H1 (cell line): ENCODE data around the gene PSAP. TPM values are rescaled to one million over a fixed set of nuclear protein-coding genes. Genes with fewer than 3 reads are reported as not detected.

Experiments used
- CTCF ChIA-PET: fragments of 300-600 bp; sonication (Branson Sonifier 250); formaldehyde crosslinking; loops from one replicate; lab custom pipeline; 2021; ENCODE audit not compliant: partially characterized antibody; lab: Charles Lee
- POLR2A ChIA-PET: fragments of 300-600 bp; sonication (Branson Sonifier 250); formaldehyde crosslinking; loops from one replicate; lab custom pipeline; 2021; ENCODE audit warnings: inconsistent platforms; ENCODE audit not compliant: partially characterized antibody; lab: Charles Lee
- DNase-seq, 2 experiments: peaks; one replicate each; pipeline versions ENCODE4 v3.0.0 to v3.0.0-alpha.2; 2010 to 2022; ENCODE audit warnings: low spot score in 2 of 2, low read depth in 1 of 2, mixed read lengths in 1 of 2
- FAIRE-seq: peaks from 2 replicates; lab custom pipeline; 2011; peaks lifted over from hg19 to GRCh38; lab: Jason Lieb, UNC
- H2AFZ ChIP-seq: 2 replicates; pipeline ENCODE4 v1.8.1; 2012; ENCODE audit warnings: low read length, inconsistent platforms
- H2AK5ac ChIP-seq: 2 replicates; pipeline ENCODE4 v1.6.1; 2013; ENCODE audit warnings: low read depth, low read length
- H2BK120ac ChIP-seq: replicated peaks from 2 replicates; pipeline ENCODE3; 2013; ENCODE audit warnings: low read depth, low read length, inconsistent platforms
- H2BK12ac ChIP-seq: 2 replicates; pipeline ENCODE4 v1.6.1; 2013; ENCODE audit warnings: low read depth, low read length
- H2BK15ac ChIP-seq: 2 replicates; pipeline ENCODE4 v1.6.1; 2013; ENCODE audit warnings: low read length
- H2BK20ac ChIP-seq: 2 replicates; pipeline ENCODE4 v1.6.1; 2013; ENCODE audit warnings: low read length
- H2BK5ac ChIP-seq: 2 replicates; pipeline ENCODE4 v1.6.1; 2013; ENCODE audit warnings: low read depth, low read length
- H3K14ac ChIP-seq: 2 replicates; pipeline ENCODE4 v1.6.1; 2013; ENCODE audit warnings: inconsistent platforms; ENCODE audit not compliant: insufficient read length
- H3K18ac ChIP-seq: 2 replicates; pipeline ENCODE4 v1.6.1; 2013; ENCODE audit warnings: low read length; ENCODE audit errors: extremely low read depth
- H3K23ac ChIP-seq: 2 replicates; pipeline ENCODE4 v1.6.1; 2013; ENCODE audit warnings: inconsistent platforms; ENCODE audit not compliant: insufficient read length
- H3K23me2 ChIP-seq: 2 replicates; pipeline ENCODE4 v1.6.1; 2013; ENCODE audit warnings: low read depth, low read length
- H3K27ac ChIP-seq: 2 replicates; pipeline ENCODE4 v1.6.1; 2011; ENCODE audit warnings: low read depth, low read length, inconsistent platforms
- H3K27me3 ChIP-seq, 4 experiments: replicated peaks in 1 of 4; 1 replicate in 1 of 4; 2 replicates in 3 of 4; pipeline versions ENCODE4 v1.6.1 to v1.8.1; 2011 to 2013; ENCODE audit warnings: low read length in 3 of 4, mild to moderate bottlenecking in 3 of 4, inconsistent platforms in 2 of 4, mixed read lengths in 2 of 4, moderate library complexity in 1 of 4; ENCODE audit not compliant: control insufficient read depth in 3 of 4, insufficient read depth in 3 of 4; ENCODE audit errors: extremely low read depth in 1 of 4
- H3K36me3 ChIP-seq, 4 experiments: 2 replicates each; pipeline versions ENCODE4 v1.6.1 to v1.8.1; 2011 to 2013; ENCODE audit warnings: mild to moderate bottlenecking in 4 of 4, low read length in 3 of 4, moderate library complexity in 2 of 4, control low read depth in 1 of 4, inconsistent platforms in 1 of 4; ENCODE audit not compliant: insufficient read depth in 4 of 4, control insufficient read depth in 2 of 4
- H3K4ac ChIP-seq: replicated peaks from 2 replicates; pipeline ENCODE3; 2013; ENCODE audit warnings: low read length, low read depth, mixed read lengths, inconsistent platforms; ENCODE audit not compliant: insufficient read length
- H3K4me1 ChIP-seq, 4 experiments: replicated peaks in 1 of 4; 1 replicate in 1 of 4; 2 replicates in 3 of 4; pipeline versions ENCODE4 v1.6.1 to v1.8.1; 2011 to 2013; ENCODE audit warnings: low read length in 3 of 4, inconsistent platforms in 2 of 4, mixed read lengths in 1 of 4; ENCODE audit not compliant: insufficient read depth in 4 of 4, control insufficient read depth in 3 of 4
- H3K4me2 ChIP-seq, 2 experiments: 2 replicates each; pipeline versions ENCODE4 v1.6.1 to v1.8.1; 2011 to 2013; ENCODE audit warnings: low read depth in 2 of 2, low read length in 2 of 2, control low read depth in 1 of 2, inconsistent platforms in 1 of 2, mild to moderate bottlenecking in 1 of 2; ENCODE audit not compliant: insufficient read depth in 1 of 2
- H3K4me3 ChIP-seq, 4 experiments: fragments of 200-600, 300-600 bp in 1 of 4; sonication (generic), shearing (Covaris generic), sonication (Bioruptor Twin) in 1 of 4; 2 replicates each; pipeline versions ENCODE4 v1.5.1 to v1.8.1; 2011 to 2016; ENCODE audit warnings: low read length in 4 of 4, low read depth in 3 of 4, control low read depth in 2 of 4, inconsistent platforms in 2 of 4, mild to moderate bottlenecking in 2 of 4, mixed read lengths in 1 of 4, moderate library complexity in 1 of 4; ENCODE audit not compliant: insufficient read depth in 2 of 4; ENCODE audit errors: extremely low read depth in 1 of 4
- H3K56ac ChIP-seq: replicated peaks from 2 replicates; pipeline ENCODE3; 2013; ENCODE audit warnings: low read depth, mild to moderate bottlenecking, mixed read lengths, low read length, inconsistent platforms; ENCODE audit not compliant: insufficient read length
- H3K79me1 ChIP-seq: 2 replicates; pipeline ENCODE4 v1.6.1; 2013; ENCODE audit warnings: low read depth, low read length, control low read depth
- H3K79me2 ChIP-seq, 2 experiments: 2 replicates each; pipeline versions ENCODE4 v1.6.1 to v1.8.1; 2012 to 2013; ENCODE audit warnings: low read length in 2 of 2, mild to moderate bottlenecking in 2 of 2, inconsistent platforms in 1 of 2; ENCODE audit not compliant: insufficient read depth in 2 of 2, control insufficient read depth in 1 of 2
- H3K9ac ChIP-seq, 4 experiments: replicated peaks in 1 of 4; 1 replicate in 1 of 4; 2 replicates in 3 of 4; pipeline versions ENCODE4 v1.6.1 to v1.8.1; 2011 to 2013; ENCODE audit warnings: low read depth in 3 of 4, low read length in 3 of 4, control low read depth in 2 of 4, mild to moderate bottlenecking in 2 of 4, moderate library complexity in 2 of 4, inconsistent platforms in 1 of 4; ENCODE audit errors: extremely low read depth in 1 of 4
- H3K9me3 ChIP-seq, 2 experiments: 2 replicates each; pipeline versions ENCODE4 v1.6.1 to v1.8.1; 2012 to 2013; ENCODE audit warnings: mild to moderate bottlenecking in 2 of 2, moderate library complexity in 2 of 2, control low read depth in 1 of 2, inconsistent platforms in 1 of 2, low read depth in 1 of 2, low read length in 1 of 2, mixed read lengths in 1 of 2; ENCODE audit not compliant: insufficient read depth in 2 of 2
- H4K20me1 ChIP-seq, 2 experiments: replicated peaks in 1 of 2; 2 replicates each; pipeline versions ENCODE3 to v1.8.1; 2011 to 2013; ENCODE audit warnings: inconsistent platforms in 2 of 2, low read length in 2 of 2, mild to moderate bottlenecking in 1 of 2; ENCODE audit not compliant: insufficient read depth in 2 of 2, control insufficient read depth in 1 of 2
- H4K5ac ChIP-seq: 2 replicates; pipeline ENCODE4 v1.6.1; 2013; ENCODE audit warnings: low read length, low read depth, mixed read lengths, inconsistent platforms; ENCODE audit not compliant: insufficient read length
- H4K8ac ChIP-seq: 2 replicates; pipeline ENCODE4 v1.8.0; 2013; ENCODE audit warnings: mild to moderate bottlenecking, moderate library complexity, low read length, inconsistent platforms; ENCODE audit not compliant: insufficient read depth; ENCODE audit errors: extremely low read depth
- H4K91ac ChIP-seq: replicated peaks from 2 replicates; pipeline ENCODE3; 2013; ENCODE audit warnings: low read length, mixed read lengths, inconsistent platforms; ENCODE audit not compliant: insufficient read length
- CBX8 ChIP-seq: fragments of 300-800, 300-1000 bp; sonication (generic); IDR thresholded peaks from 2 replicates; pipeline ENCODE4 v1.7.1; 2016; ENCODE audit warnings: low read depth, low read length, borderline replicate concordance
- KDM4A ChIP-seq: IDR thresholded peaks from one replicate; pipeline ENCODE4 v1.7.1; 2012; ENCODE audit warnings: low read depth, mild to moderate bottlenecking, moderate library complexity, low read length, inconsistent platforms; ENCODE audit not compliant: severe bottlenecking
- POLR2A ChIP-seq, 2 experiments: IDR thresholded peaks; 1 replicate in 1 of 2; 2 replicates in 1 of 2; pipeline ENCODE4 v1.6.1; 2011; ENCODE audit warnings: low read depth in 2 of 2, low read length in 2 of 2, mild to moderate bottlenecking in 2 of 2; ENCODE audit errors: control extremely low read depth in 1 of 2
- SAP30 ChIP-seq: fragments of 300-600 bp; sonication (generic); IDR thresholded peaks from 2 replicates; pipeline ENCODE4 v1.7.1; 2012; ENCODE audit warnings: low read length, moderate library complexity, mild to moderate bottlenecking, inconsistent platforms; ENCODE audit not compliant: insufficient read depth, insufficient replicate concordance
- SP1 ChIP-seq: IDR thresholded peaks from 2 replicates; pipeline ENCODE4 v1.6.1; 2011; ENCODE audit warnings: low read depth, low read length
- SP2 ChIP-seq: IDR thresholded peaks from 2 replicates; pipeline ENCODE4 v1.6.1; 2012; ENCODE audit warnings: mild to moderate bottlenecking, low read length, inconsistent platforms
- SRF ChIP-seq: IDR thresholded peaks from 2 replicates; pipeline ENCODE4 v1.6.1; 2011; ENCODE audit warnings: mild to moderate bottlenecking, low read depth, low read length, moderate library complexity
- TCF12 ChIP-seq: IDR thresholded peaks from 2 replicates; pipeline ENCODE4 v1.6.1; 2011; ENCODE audit warnings: low read depth, mild to moderate bottlenecking, low read length
- WGBS, 2 experiments: shearing (Covaris generic) in 1 of 2; methylation state at CpG; one replicate each; pipeline versions ENCODE4 v1.1.6 to v1.1.7; 2013 to 2015; ENCODE audit warnings: low lambda C conversion rate in 2 of 2, mixed read lengths in 2 of 2, inconsistent platforms in 1 of 2, low coverage in 1 of 2, missing lambda C conversion rate in 1 of 2; ENCODE audit not compliant: insufficient replicate concordance in 2 of 2, insufficient coverage in 1 of 2, insufficient read length in 1 of 2; ENCODE audit errors: extremely low coverage in 1 of 2, missing lambda C conversion rate in 1 of 2; 5-methylcytosine and 5-hydroxymethylcytosine counted together
- polyA plus RNA-seq, 7 experiments: library from polyadenylated mRNA; depleted of rRNA in 3 of 7; stranded (reverse) in 5 of 7; unstranded in 2 of 7; fragments of >200 nt in 5 of 7; fragments of 200-250 nt in 2 of 7; gene quantifications; 1 replicate in 5 of 7; 2 replicates in 1 of 7; 4 replicates in 1 of 7; pipeline versions ENCODE4 v1.2.1 to v1.2.3, GENCODE V29; 2011 to 2013; ENCODE audit warnings: missing spikeins in 2 of 7, mixed read lengths in 2 of 7
- total RNA-seq: library from RNA; stranded (reverse); fragmentation: NEBNext Ultra II Directional; extraction: Animal tissue kit (Norgen Biotek cat#: 25700); gene quantifications from 2 replicates; pipeline ENCODE4 v1.2.1, GENCODE V29; 2021

PSAP gene
- total and polyA plus RNA-seq, 2 of the 8 experiments (the other 6 are each of a cell fraction or from before 2014, with no cell fraction given), result 386 to 504 TPM

- no peak overlapping the region for H2BK15ac ChIP-seq
- no peak overlapping the region for H3K56ac ChIP-seq
- H3K4me2 ChIP-seq, result no peak overlapping the region
- H3K79me2 ChIP-seq, result no peaks in the 10 kb centered on the region
- no peak overlapping the region for H3K14ac ChIP-seq
- no peak overlapping the region for H3K23ac ChIP-seq
- H3K27me3 ChIP-seq, result peaks cover 3 to 17% (median 12%) of the 10 kb centered on the region in 4 experiments; a peak in 6 of 7 replicates
- H3K23me2 ChIP-seq, result no peaks in the 10 kb centered on the region; the same call in 1 of the 2 replicates
- H2BK5ac ChIP-seq, result no peak overlapping the region
- no peak overlapping the region for H3K9ac ChIP-seq
- ChIA-PET CTCF (interaction anchor here (0.7 to 7.1 kb wide), 8 partner anchors 9 to 41 kb away, joined by 3 to 44 read pairs (median 4); no protein-coding TSS in a partner anchor), POLR2A (no interaction called here)
- 93% methylated on average over 16 of the region's 17 CpGs; no CpG with 5 or more reads in 1 of the 2 experiments for WGBS, 2 experiments
- no peak overlapping the region for H3K4me3 ChIP-seq
- H4K8ac ChIP-seq, result no peak overlapping the region
- FAIRE-seq, result no peak
- H3K4ac ChIP-seq, result no peak overlapping the region
- no peak overlapping the region for H3K27ac ChIP-seq
- H4K91ac ChIP-seq, result no peak overlapping the region
- H3K4me1 ChIP-seq, result peaks cover 0 to 7% (median under 1%) of the 10 kb centered on the region in 4 experiments; a peak in 3 of 7 replicates
- H2BK120ac ChIP-seq, result no peak overlapping the region
- H4K5ac ChIP-seq, result no peak overlapping the region
- H2AK5ac ChIP-seq, result no peak overlapping the region
- no peak overlapping the region for H2BK12ac ChIP-seq
- no peaks in the 10 kb centered on the region; the same call in 1 of the 2 replicates for H3K79me1 ChIP-seq
- no peak overlapping the region for H2BK20ac ChIP-seq
- no peak for DNase-seq
- no peak overlapping the region for H3K18ac ChIP-seq
- no peak overlapping the region for H2AFZ ChIP-seq
- H3K9me3 ChIP-seq, result 0 out of 4 replicates have a peak, but pooled peaks cover 0 to 6% of the 10 kb centered on the region in 2 experiments
- no peak for TF ChIP-seq SAP30
- no peak for TF ChIP-seq SRF
- no peak for TF ChIP-seq KDM4A
- no peak for TF ChIP-seq POLR2A (IDR thresholded peaks at IDR 0.05; ENCODE audit: control extremely low read depth in 1 of 2, low read depth in 2 of 2, low read length in 2 of 2)
- no peak for TF ChIP-seq TCF12
- no peak for TF ChIP-seq CBX8
- no peak for TF ChIP-seq SP2
- TF ChIP-seq SP1, result no peak
- TF ChIP-seq, all 59 proteins: peak for 0
- H3K36me3 ChIP-seq, result no peaks in the 10 kb centered on the region
- peaks cover 0 to 2% of the 10 kb centered on the region in 2 experiments for H4K20me1 ChIP-seq
These were observed 73.7 kb downstream of the PSAP start for GRCh38 chr10:71777213-71777985.
